Measurements from ENCODE around the gene KBTBD3. TPM values are rescaled to one million over a fixed set of nuclear protein-coding genes. Genes with fewer than 3 reads are reported as not detected.
A peak's percentile ranks its signal among the peaks of the same experiment; 100 is the strongest.
"Not testable (repeated sequence)": the region's sequence is repeated elsewhere in the genome, so short reads cannot be mapped to it uniquely, and the experiment has no call there.

The KBTBD3 gene
- total RNA-seq, 1 donor from 2014 or later: 6.9 TPM

DNA sequence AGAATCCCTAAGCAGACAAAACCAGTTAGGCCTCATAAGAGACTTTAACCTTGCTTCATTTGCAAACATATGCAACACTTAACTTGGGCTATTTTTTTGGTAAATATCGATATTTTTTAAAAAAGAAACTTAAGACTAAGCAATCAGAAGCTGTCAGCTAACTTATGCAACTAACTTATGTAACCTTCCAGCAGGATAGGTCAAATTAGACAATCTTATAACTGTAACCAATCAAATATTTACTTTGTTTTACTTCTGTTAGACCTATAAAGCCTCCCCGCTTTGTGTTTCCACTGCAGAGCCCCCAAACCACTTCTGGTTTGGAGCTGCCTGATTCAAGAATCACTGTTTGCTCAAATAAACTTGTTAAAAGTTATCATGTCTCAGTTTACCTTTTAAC lies 63.1 kb downstream of the KBTBD3 start:
- Histone ChIP-seq H3K9me3 (ENCODE audit: low read depth) (no peaks in the 10 kb centered on the region), H3K27me3 (no peaks in the 10 kb centered on the region), H3K9ac (no peak overlapping the region), H2AFZ (replicated peaks) (no peak overlapping the region), H3F3A (ENCODE audit: low read depth) (peaks cover 3% of the 10 kb centered on the region), H3K79me2 (ENCODE audit: low read depth) (peaks cover 87% of the 10 kb centered on the region), H3K4me2 (no peak overlapping the region), H3K4me1 (peaks cover 32% of the 10 kb centered on the region), H3K4me3 (no peak overlapping the region), H4K20me1 (ENCODE audit: low read depth) (peaks cover 26% of the 10 kb centered on the region), H3K36me3 (peaks cover 17% of the 10 kb centered on the region), H3K27ac (no peak overlapping the region)
- DNase-seq (ENCODE audit: low spot score): no peak
- TF ChIP-seq EZH2phosphoT487 (IDR thresholded peaks at IDR 0.05): no peak
- no peak for TF ChIP-seq EZH2 (IDR thresholded peaks at IDR 0.05)
- Mint-ChIP-seq H3K27me3 (ENCODE audit: insufficient read depth, low read depth) (no peaks in the 10 kb centered on the region), H3K36me3 (peaks cover 38% of the 10 kb centered on the region), H3K4me3 (no peak overlapping the region), H3K9me3 (peaks cover 5% of the 10 kb centered on the region), H3K27ac (no peak overlapping the region), H3K4me1 (peaks cover 20% of the 10 kb centered on the region)

GRCh38 chr11:106012744-106013143 lies 64.4 kb downstream of the KBTBD3 start:
- no peaks in the 10 kb centered on the region for H3K9me3 ChIP-seq (ENCODE audit: low read depth)
- peaks cover 5% of the 10 kb centered on the region for H3K9me3 Mint-ChIP-seq
- H3K4me3 ChIP-seq: no peak overlapping the region
- H3K4me1 Mint-ChIP-seq: peaks cover 18% of the 10 kb centered on the region
- no peak overlapping the region for H3K9ac ChIP-seq
- no peak overlapping the region for H2AFZ ChIP-seq (replicated peaks)
- peak overlapping the region; percentile 6 for H3K27ac ChIP-seq
- TF ChIP-seq, protein P1, sequence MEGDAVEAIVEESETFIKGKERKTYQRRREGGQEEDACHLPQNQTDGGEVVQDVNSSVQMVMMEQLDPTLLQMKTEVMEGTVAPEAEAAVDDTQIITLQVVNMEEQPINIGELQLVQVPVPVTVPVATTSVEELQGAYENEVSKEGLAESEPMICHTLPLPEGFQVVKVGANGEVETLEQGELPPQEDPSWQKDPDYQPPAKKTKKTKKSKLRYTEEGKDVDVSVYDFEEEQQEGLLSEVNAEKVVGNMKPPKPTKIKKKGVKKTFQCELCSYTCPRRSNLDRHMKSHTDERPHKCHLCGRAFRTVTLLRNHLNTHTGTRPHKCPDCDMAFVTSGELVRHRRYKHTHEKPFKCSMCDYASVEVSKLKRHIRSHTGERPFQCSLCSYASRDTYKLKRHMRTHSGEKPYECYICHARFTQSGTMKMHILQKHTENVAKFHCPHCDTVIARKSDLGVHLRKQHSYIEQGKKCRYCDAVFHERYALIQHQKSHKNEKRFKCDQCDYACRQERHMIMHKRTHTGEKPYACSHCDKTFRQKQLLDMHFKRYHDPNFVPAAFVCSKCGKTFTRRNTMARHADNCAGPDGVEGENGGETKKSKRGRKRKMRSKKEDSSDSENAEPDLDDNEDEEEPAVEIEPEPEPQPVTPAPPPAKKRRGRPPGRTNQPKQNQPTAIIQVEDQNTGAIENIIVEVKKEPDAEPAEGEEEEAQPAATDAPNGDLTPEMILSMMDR (IDR thresholded peaks at IDR 0.05): no peak
- TF ChIP-seq EZH2 (IDR thresholded peaks at IDR 0.05) (no peak), EZH2phosphoT487 (IDR thresholded peaks at IDR 0.05) (no peak)
- peaks cover 44% of the 10 kb centered on the region for H3K36me3 Mint-ChIP-seq
- H3F3A ChIP-seq (ENCODE audit: low read depth): peaks cover 3% of the 10 kb centered on the region
- DNase-seq (ENCODE audit: low spot score): no peak
- no peak overlapping the region for H3K27ac Mint-ChIP-seq
- H3K79me2 ChIP-seq (ENCODE audit: low read depth): peaks cover 84% of the 10 kb centered on the region
- H3K36me3 ChIP-seq: peaks cover 25% of the 10 kb centered on the region
- H4K20me1 ChIP-seq (ENCODE audit: low read depth): peaks cover 26% of the 10 kb centered on the region
- H3K27me3 ChIP-seq: no peaks in the 10 kb centered on the region
- H3K27me3 Mint-ChIP-seq (ENCODE audit: insufficient read depth, low read depth): no peaks in the 10 kb centered on the region
- H3K4me3 Mint-ChIP-seq: no peak overlapping the region
- peak overlapping the region; percentile 36 for H3K4me2 ChIP-seq
- H3K4me1 ChIP-seq: peaks cover 25% of the 10 kb centered on the region

- Histone ChIP-seq H3K27me3 (no peaks in the 10 kb centered on the region), H3K9ac (no peak overlapping the region), H3K4me1 (peaks cover 25% of the 10 kb centered on the region), H3F3A (ENCODE audit: low read depth) (peaks cover 3% of the 10 kb centered on the region), H3K4me2 (peak overlapping the region; percentile 36), H3K27ac (peak overlapping the region; percentile 42), H2AFZ (replicated peaks) (no peak overlapping the region), H3K79me2 (ENCODE audit: low read depth) (peaks cover 82% of the 10 kb centered on the region), H4K20me1 (ENCODE audit: low read depth) (peaks cover 20% of the 10 kb centered on the region), H3K9me3 (ENCODE audit: low read depth) (no peaks in the 10 kb centered on the region), H3K36me3 (peaks cover 29% of the 10 kb centered on the region), H3K4me3 (no peak overlapping the region)
- Mint-ChIP-seq H3K9me3 (peaks cover 8% of the 10 kb centered on the region), H3K27me3 (ENCODE audit: insufficient read depth, low read depth) (no peaks in the 10 kb centered on the region), H3K36me3 (peaks cover 56% of the 10 kb centered on the region), H3K4me3 (no peak overlapping the region), H3K4me1 (peaks cover 18% of the 10 kb centered on the region), H3K27ac (no peak overlapping the region)
- DNase-seq (ENCODE audit: low spot score): no peak
- TF ChIP-seq EZH2 (IDR thresholded peaks at IDR 0.05) (no peak), EZH2phosphoT487 (IDR thresholded peaks at IDR 0.05) (no peak)
- TF ChIP-seq, protein P1 (IDR thresholded peaks at IDR 0.05): no peak
Observed at GRCh38 chr11:106011481-106011880, 65.7 kb downstream of the KBTBD3 start.

DNA sequence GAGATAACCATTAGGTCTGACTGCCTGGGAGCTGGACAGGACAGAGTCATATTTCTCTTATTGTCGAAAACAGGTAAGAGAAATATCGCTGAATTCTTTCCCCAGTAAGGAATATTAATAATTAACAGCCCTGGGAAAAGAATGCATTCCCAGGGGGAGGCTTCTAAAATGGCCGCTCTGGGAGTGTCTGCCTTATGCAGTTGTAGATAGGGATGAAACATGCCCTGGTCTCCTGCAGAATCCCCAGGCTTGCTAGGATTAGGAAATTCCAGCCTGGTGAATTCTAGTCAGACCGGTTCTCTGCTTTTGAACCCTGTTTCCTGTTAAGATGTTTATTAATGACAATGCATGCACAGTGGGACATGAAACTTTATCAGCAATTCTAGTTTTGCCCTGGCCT lies 74.1 kb downstream of the KBTBD3 start:
- H3K36me3 Mint-ChIP-seq: peaks cover 57% of the 10 kb centered on the region
- not testable (repeated sequence) for H2AFZ ChIP-seq (replicated peaks); H4K20me1 ChIP-seq (ENCODE audit: low read depth); H3F3A ChIP-seq (ENCODE audit: low read depth); H3K27me3 ChIP-seq; H3K4me2 ChIP-seq; H3K4me1 Mint-ChIP-seq; H3K4me3 Mint-ChIP-seq; H3K4me3 ChIP-seq; DNase-seq (ENCODE audit: low spot score); H3K9me3 ChIP-seq (ENCODE audit: low read depth); H3K27me3 Mint-ChIP-seq (ENCODE audit: insufficient read depth, low read depth); H3K9ac ChIP-seq; H3K4me1 ChIP-seq; H3K27ac Mint-ChIP-seq; H3K27ac ChIP-seq
- H3K9me3 Mint-ChIP-seq: peaks cover 22% of the 10 kb centered on the region
- peaks cover 14% of the 10 kb centered on the region for H3K36me3 ChIP-seq
- H3K79me2 ChIP-seq (ENCODE audit: low read depth): peaks cover 23% of the 10 kb centered on the region

Measured in neural progenitor cell (in vitro differentiated cells).